Measurements from ENCODE around the gene BBS4. TPM values are rescaled to one million over a fixed set of nuclear protein-coding genes. Genes with fewer than 3 reads are reported as not detected.

The BBS4 gene
- total RNA-seq, 1 donor from 2014 or later: 17.7 TPM

DNA sequence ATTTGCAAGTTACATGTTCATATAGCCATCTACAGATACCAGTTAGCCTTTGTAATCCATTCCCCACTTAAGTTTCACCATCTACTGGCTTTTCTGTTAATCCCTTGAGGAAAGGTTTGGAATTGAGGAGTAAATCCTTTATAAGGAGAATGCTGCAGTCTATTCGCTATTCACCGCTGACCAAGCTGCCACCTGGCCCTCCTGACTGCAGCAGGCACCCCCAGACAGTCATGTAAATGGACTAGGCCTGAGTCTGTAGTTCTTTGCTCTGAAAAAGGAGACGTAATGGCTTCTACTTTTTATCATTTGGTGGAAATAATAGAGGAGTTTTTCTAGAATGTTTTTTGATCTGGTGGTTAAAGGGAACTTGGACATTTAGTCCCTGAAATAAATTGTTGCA is 3.2 kb upstream of the BBS4 start:
- H3K36me3 Mint-ChIP-seq (ENCODE audit: unreplicated experiment): no peaks in the 10 kb centered on the region
- H3K4me1 Mint-ChIP-seq (ENCODE audit: low read depth, unreplicated experiment): peaks cover 3% of the 10 kb centered on the region
- H3K27ac Mint-ChIP-seq (ENCODE audit: unreplicated experiment): no peak overlapping the region
- no peaks in the 10 kb centered on the region for H3K9me3 Mint-ChIP-seq (ENCODE audit: unreplicated experiment)
- H3K27me3 Mint-ChIP-seq (ENCODE audit: unreplicated experiment): no peaks in the 10 kb centered on the region
- no peak for DNase-seq
- no peak overlapping the region for H3K4me3 Mint-ChIP-seq (ENCODE audit: unreplicated experiment)
- TF ChIP-seq, protein P1, sequence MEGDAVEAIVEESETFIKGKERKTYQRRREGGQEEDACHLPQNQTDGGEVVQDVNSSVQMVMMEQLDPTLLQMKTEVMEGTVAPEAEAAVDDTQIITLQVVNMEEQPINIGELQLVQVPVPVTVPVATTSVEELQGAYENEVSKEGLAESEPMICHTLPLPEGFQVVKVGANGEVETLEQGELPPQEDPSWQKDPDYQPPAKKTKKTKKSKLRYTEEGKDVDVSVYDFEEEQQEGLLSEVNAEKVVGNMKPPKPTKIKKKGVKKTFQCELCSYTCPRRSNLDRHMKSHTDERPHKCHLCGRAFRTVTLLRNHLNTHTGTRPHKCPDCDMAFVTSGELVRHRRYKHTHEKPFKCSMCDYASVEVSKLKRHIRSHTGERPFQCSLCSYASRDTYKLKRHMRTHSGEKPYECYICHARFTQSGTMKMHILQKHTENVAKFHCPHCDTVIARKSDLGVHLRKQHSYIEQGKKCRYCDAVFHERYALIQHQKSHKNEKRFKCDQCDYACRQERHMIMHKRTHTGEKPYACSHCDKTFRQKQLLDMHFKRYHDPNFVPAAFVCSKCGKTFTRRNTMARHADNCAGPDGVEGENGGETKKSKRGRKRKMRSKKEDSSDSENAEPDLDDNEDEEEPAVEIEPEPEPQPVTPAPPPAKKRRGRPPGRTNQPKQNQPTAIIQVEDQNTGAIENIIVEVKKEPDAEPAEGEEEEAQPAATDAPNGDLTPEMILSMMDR (IDR thresholded peaks at IDR 0.05; ENCODE audit: partially characterized antibody, unreplicated experiment): no peak

DNA sequence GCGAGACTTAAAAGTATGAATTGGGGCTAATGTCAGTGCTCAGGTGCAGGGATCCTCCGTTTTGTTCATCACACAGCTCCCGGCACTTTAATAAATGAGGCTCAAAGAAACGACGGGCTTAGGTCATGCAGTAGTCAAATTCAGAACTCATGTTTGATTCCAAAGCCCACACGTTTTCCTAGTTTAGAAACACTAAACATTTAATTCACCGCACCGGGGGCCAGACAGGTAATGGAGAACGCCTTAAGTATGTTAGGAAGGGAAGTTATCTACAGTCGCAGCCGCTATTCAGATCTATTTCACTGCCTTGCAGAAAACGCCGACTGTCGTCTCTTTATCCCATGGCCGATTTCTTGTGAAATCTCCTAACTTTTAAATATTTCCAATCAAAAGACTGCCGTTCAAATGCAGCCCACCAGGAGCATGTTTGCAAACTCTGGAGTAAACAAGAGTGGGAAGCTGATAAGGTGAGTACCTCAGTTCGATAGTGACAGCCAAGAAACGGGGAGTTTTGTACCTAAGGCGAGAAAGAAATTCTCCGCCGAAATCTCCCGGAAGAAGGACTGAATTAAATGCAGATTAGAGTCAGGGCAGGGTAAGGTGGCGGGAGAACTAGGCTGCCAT is 594 bp upstream of the BBS4 start:
- peak overlapping the region; percentile 92 for H3K27ac Mint-ChIP-seq (ENCODE audit: unreplicated experiment)
- H3K27me3 Mint-ChIP-seq (ENCODE audit: unreplicated experiment): no peaks in the 10 kb centered on the region
- no peaks in the 10 kb centered on the region for H3K9me3 Mint-ChIP-seq (ENCODE audit: unreplicated experiment)
- no peaks in the 10 kb centered on the region for H3K36me3 Mint-ChIP-seq (ENCODE audit: unreplicated experiment)
- TF ChIP-seq, protein P1 (IDR thresholded peaks at IDR 0.05; ENCODE audit: partially characterized antibody, unreplicated experiment): peak; percentile 17
- peak overlapping the region; percentile 92 for H3K4me3 Mint-ChIP-seq (ENCODE audit: unreplicated experiment)
- no peak for DNase-seq
- H3K4me1 Mint-ChIP-seq (ENCODE audit: low read depth, unreplicated experiment): peaks cover 3% of the 10 kb centered on the region

DNA sequence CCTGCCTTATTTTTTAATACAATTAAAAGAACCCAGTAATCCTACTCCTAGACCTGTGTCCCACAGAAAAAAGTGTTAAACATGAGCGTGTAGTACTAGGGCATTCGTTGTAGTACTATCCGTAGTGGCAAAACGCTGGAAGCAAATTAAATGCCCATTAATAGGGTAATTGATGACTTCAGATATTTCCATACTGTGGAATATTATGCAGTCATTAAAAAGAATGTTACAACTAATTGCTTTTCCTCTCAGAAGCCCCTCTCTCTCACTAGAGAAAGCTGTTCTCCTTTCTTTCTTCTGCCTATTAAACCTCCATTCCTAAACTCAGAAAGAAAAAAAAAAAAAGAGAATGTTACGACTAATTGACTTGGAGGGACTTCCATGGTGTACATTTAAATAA is 2.7 kb downstream of the BBS4 start:
- no peak overlapping the region for H3K27ac Mint-ChIP-seq (ENCODE audit: unreplicated experiment)
- H3K4me3 Mint-ChIP-seq (ENCODE audit: unreplicated experiment): no peak overlapping the region
- no peaks in the 10 kb centered on the region for H3K27me3 Mint-ChIP-seq (ENCODE audit: unreplicated experiment)

DNA sequence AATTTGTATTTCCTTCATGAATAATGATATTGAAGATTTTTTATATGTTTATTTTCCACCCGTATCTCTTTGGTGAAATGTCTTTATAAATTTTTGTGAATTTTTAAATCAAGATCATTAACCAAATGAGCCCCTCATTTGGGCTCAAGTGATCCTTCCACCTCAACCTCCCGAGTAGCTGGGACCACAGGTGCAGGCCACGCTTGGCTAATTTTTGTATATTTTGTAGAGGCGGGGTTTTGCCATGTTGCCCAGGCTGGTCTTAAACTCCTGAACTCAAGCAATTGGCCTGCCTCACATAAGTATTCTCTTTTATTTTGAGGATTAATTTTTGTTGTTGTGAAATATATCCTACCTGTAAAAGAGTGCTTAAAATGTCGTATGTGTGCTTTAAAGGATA is 4.9 kb downstream of the BBS4 start:
- no peaks in the 10 kb centered on the region for H3K36me3 Mint-ChIP-seq (ENCODE audit: unreplicated experiment)
- no peak for DNase-seq
- TF ChIP-seq, protein P1 (IDR thresholded peaks at IDR 0.05; ENCODE audit: partially characterized antibody, unreplicated experiment): no peak
- no peaks in the 10 kb centered on the region for H3K9me3 Mint-ChIP-seq (ENCODE audit: unreplicated experiment)
- no peaks in the 10 kb centered on the region for H3K4me1 Mint-ChIP-seq (ENCODE audit: low read depth, unreplicated experiment)
- no peak overlapping the region for H3K27ac Mint-ChIP-seq (ENCODE audit: unreplicated experiment)
- H3K4me3 Mint-ChIP-seq (ENCODE audit: unreplicated experiment): no peak overlapping the region
- H3K27me3 Mint-ChIP-seq (ENCODE audit: unreplicated experiment): no peaks in the 10 kb centered on the region

More for the DNA sequence above, 2.7 kb downstream of the BBS4 start:
- DNase-seq: no peak
- TF ChIP-seq, protein P1 (IDR thresholded peaks at IDR 0.05; ENCODE audit: partially characterized antibody, unreplicated experiment): no peak
- H3K36me3 Mint-ChIP-seq (ENCODE audit: unreplicated experiment): no peaks in the 10 kb centered on the region
- H3K4me1 Mint-ChIP-seq (ENCODE audit: low read depth, unreplicated experiment): peaks cover 3% of the 10 kb centered on the region
- no peaks in the 10 kb centered on the region for H3K9me3 Mint-ChIP-seq (ENCODE audit: unreplicated experiment)

DNA sequence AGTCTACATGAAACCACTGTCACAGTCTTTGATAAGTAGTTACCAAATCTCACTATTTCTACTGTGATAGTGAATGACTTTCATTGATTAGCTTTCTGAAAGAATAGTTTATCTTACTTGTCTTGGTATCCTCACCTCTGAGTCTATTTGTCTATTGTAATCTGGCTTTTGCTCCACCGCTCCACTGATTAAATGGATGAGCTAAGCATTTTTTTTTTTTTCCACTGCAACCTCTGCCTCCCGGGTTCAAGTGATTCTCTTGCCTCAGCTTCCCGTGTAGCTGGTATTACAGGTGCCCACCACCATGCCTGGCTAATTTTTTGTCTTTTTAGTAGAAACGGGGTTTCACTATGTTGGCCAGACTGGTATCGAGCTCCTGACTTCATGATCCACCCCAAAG is 12.9 kb downstream of the BBS4 start:
- peaks cover 1% of the 10 kb centered on the region for H3K9me3 Mint-ChIP-seq (ENCODE audit: unreplicated experiment)
- H3K27me3 Mint-ChIP-seq (ENCODE audit: unreplicated experiment): no peaks in the 10 kb centered on the region
- no peak overlapping the region for H3K27ac Mint-ChIP-seq (ENCODE audit: unreplicated experiment)
- TF ChIP-seq, protein P1 (IDR thresholded peaks at IDR 0.05; ENCODE audit: partially characterized antibody, unreplicated experiment): no peak
- no peaks in the 10 kb centered on the region for H3K4me1 Mint-ChIP-seq (ENCODE audit: low read depth, unreplicated experiment)
- DNase-seq: no peak
- H3K36me3 Mint-ChIP-seq (ENCODE audit: unreplicated experiment): no peaks in the 10 kb centered on the region
- H3K4me3 Mint-ChIP-seq (ENCODE audit: unreplicated experiment): no peak overlapping the region
